Measurements from ENCODE around the gene TTLL8. TPM values are rescaled to one million over a fixed set of nuclear protein-coding genes. Genes with fewer than 3 reads are reported as not detected.

Gene TTLL8
- total RNA-seq, 1 experiment from 2014 or later = not detected

GRCh38 chr22:50031189-50032091 lies 26.7 kb downstream of the TTLL8 start:
- no peak for DNase-seq
- Histone ChIP-seq H2AK5ac (ENCODE audit: insufficient read length, low read length) (no peak overlapping the region), H4K5ac (ENCODE audit: insufficient read length, low read depth, low read length) (no peak overlapping the region), H3K27ac (ENCODE audit: insufficient read length, low read depth, low read length) (no peak overlapping the region), H3K79me2 (ENCODE audit: insufficient read depth, low read length) (no peaks in the 10 kb centered on the region), H3K23me2 (ENCODE audit: insufficient read length, low read depth, low read length, poor library complexity, severe bottlenecking) (peaks cover 4% of the 10 kb centered on the region), H2AFZ (ENCODE audit: low read length) (no peak overlapping the region), H3K27me3 (ENCODE audit: insufficient read depth, low read length) (peaks cover 2% of the 10 kb centered on the region; the same call in 1 of the 2 replicates), H3K4me2 (ENCODE audit: insufficient read depth, insufficient read length, low read length) (no peak overlapping the region), H3K79me1 (ENCODE audit: insufficient read depth, low read depth, low read length, poor library complexity, severe bottlenecking) (no peaks in the 10 kb centered on the region), H3K4ac (ENCODE audit: low read depth, low read length) (no peak overlapping the region), H4K91ac (ENCODE audit: insufficient read length, low read depth, low read length) (no peak overlapping the region), H2BK120ac (ENCODE audit: low read depth, low read length, poor library complexity, severe bottlenecking) (no peak overlapping the region), H3K18ac (ENCODE audit: insufficient read length, low read depth, low read length) (no peak overlapping the region), H4K20me1 (ENCODE audit: control insufficient read depth, insufficient read depth, insufficient read length) (no peaks in the 10 kb centered on the region), H2BK5ac (ENCODE audit: insufficient read length, low read length) (no peak overlapping the region), H3K56ac (ENCODE audit: insufficient read length, low read depth, low read length) (no peak overlapping the region), H3K14ac (ENCODE audit: insufficient read depth, low read length) (no peak overlapping the region), H4K8ac (replicated peaks; ENCODE audit: insufficient read length, low read depth, low read length) (no peak overlapping the region), H3T11ph (ENCODE audit: low read length) (no peak overlapping the region), H3K9me3 (ENCODE audit: control insufficient read depth, low read depth, low read length) (no peaks in the 10 kb centered on the region), H2BK15ac (ENCODE audit: low read depth, low read length) (no peak overlapping the region), H2BK12ac (ENCODE audit: insufficient read length, low read depth, low read length) (no peak overlapping the region), H2BK20ac (ENCODE audit: low read depth, low read length, poor library complexity, severe bottlenecking) (no peak overlapping the region), H3K23ac (ENCODE audit: insufficient read length, low read depth, low read length) (no peak overlapping the region), H3K4me1 (ENCODE audit: insufficient read depth, low read length) (no peaks in the 10 kb centered on the region), H3K9ac (ENCODE audit: extremely low read depth, insufficient read length, low read length) (no peak overlapping the region)
- Mint-ChIP-seq H3K27ac (peak overlapping the region in 1 of 3 experiments; percentile 67; a peak in 1 of 7 replicates), H3K4me1 (no peaks in the 10 kb centered on the region), H3K36me3 (ENCODE audit: insufficient read depth in 1 of 3, low read depth in 3 of 3) (no peaks in the 10 kb centered on the region), H3K9me3 (no peaks in the 10 kb centered on the region), H3K27me3 (ENCODE audit: low read depth) (peaks cover 34% of the 10 kb centered on the region), H3K4me3 (no peak overlapping the region)
- WGBS (ENCODE audit: extremely low coverage, insufficient read length, low lambda C conversion rate) = no CpG with 5 or more reads among the region's 49 CpGs
- TF ChIP-seq CTCF (conservative IDR thresholded peaks at IDR 0.05) = no peak
